SK-N-SH (cell line): Measurements from ENCODE around the gene C16orf95. TPM values are rescaled to one million over a fixed set of nuclear protein-coding genes. Genes with fewer than 3 reads are reported as not detected.

Source experiments
- CTCF ChIA-PET: fragments of 300-600, 350-600 bp; formaldehyde crosslinking; extraction: SDS; loops from one replicate; lab custom pipeline; 2021; lab: Yijun Ruan, JAX
- POLR2A ChIA-PET: fragments of 350-600 bp; sonication (Branson Sonifier 250); formaldehyde crosslinking; extraction: SDS; loops from one replicate; lab custom pipeline; 2020; ENCODE audit warnings: antibody characterized with exemption, inconsistent platforms; lab: Yijun Ruan, JAX
- DNase-seq: peaks from one replicate; pipeline ENCODE4 v3.0.0; 2012
- H2AFZ ChIP-seq: fragments of 200-600 bp; sonication (generic); 2 replicates; pipeline ENCODE4 v1.8.1; 2016; ENCODE audit warnings: antibody characterized with exemption, mild to moderate bottlenecking, low read depth
- H3F3A ChIP-seq: fragments of 200-600 bp; sonication (generic); replicated peaks from 2 replicates; pipeline ENCODE3; 2016; ENCODE audit warnings: antibody characterized with exemption, mild to moderate bottlenecking; ENCODE audit not compliant: insufficient read depth
- H3K27ac ChIP-seq, 2 experiments: fragments of 200-500 bp in 1 of 2; fragments of 200-600 bp in 1 of 2; sonication (Bioruptor generic) in 1 of 2; sonication (generic), shearing (Covaris generic) in 1 of 2; 2 replicates each; pipeline versions ENCODE4 v1.5.1 to v1.6.1; 2014 to 2016; ENCODE audit warnings: low read depth in 2 of 2, inconsistent platforms in 1 of 2, low read length in 1 of 2, mild to moderate bottlenecking in 1 of 2, mixed read lengths in 1 of 2
- H3K27me3 ChIP-seq: fragments of 200-600 bp; sonication (generic), shearing (Covaris generic); 2 replicates; pipeline ENCODE4 v1.6.1; 2016; ENCODE audit warnings: mixed run types; ENCODE audit not compliant: insufficient read depth
- H3K36me3 ChIP-seq, 2 experiments: fragments of 200-500 bp in 1 of 2; fragments of 200-600 bp in 1 of 2; sonication (Bioruptor generic) in 1 of 2; sonication (generic) in 1 of 2; replicated peaks in 1 of 2; 2 replicates each; pipeline versions ENCODE3 to v1.5.1; 2014 to 2016; ENCODE audit warnings: low read length in 1 of 2, mild to moderate bottlenecking in 1 of 2; ENCODE audit not compliant: insufficient read depth in 2 of 2, control insufficient read depth in 1 of 2
- H3K4me1 ChIP-seq, 2 experiments: fragments of 200-500 bp in 1 of 2; fragments of 200-600 bp in 1 of 2; sonication (Bioruptor generic) in 1 of 2; sonication (generic), shearing (Covaris generic) in 1 of 2; 2 replicates each; pipeline versions ENCODE4 v1.5.1 to v1.6.1; 2014 to 2016; ENCODE audit warnings: low read depth in 1 of 2, low read length in 1 of 2, mixed run types in 1 of 2; ENCODE audit not compliant: insufficient read depth in 2 of 2, control insufficient read depth in 1 of 2
- H3K4me2 ChIP-seq: fragments of 200-600 bp; sonication (generic), shearing (Covaris generic); 2 replicates; pipeline ENCODE4 v1.6.1; 2017; ENCODE audit warnings: mixed run types
- H3K4me3 ChIP-seq, 2 experiments: fragments of 200-500 bp in 1 of 2; fragments of 200-600 bp in 1 of 2; sonication (Bioruptor generic) in 1 of 2; sonication (generic), shearing (Covaris generic) in 1 of 2; 2 replicates each; pipeline versions ENCODE4 v1.5.1 to v1.8.1; 2014 to 2016; ENCODE audit warnings: low read depth in 2 of 2, inconsistent platforms in 1 of 2, low read length in 1 of 2, mild to moderate bottlenecking in 1 of 2, mixed read lengths in 1 of 2, moderate library complexity in 1 of 2
- H3K79me2 ChIP-seq: fragments of 200-600 bp; sonication (generic); 2 replicates; pipeline ENCODE4 v1.8.1; 2017; ENCODE audit warnings: mild to moderate bottlenecking; ENCODE audit not compliant: insufficient read depth
- H3K9ac ChIP-seq: fragments of 200-600 bp; sonication (generic); 2 replicates; pipeline ENCODE4 v1.6.1; 2017; ENCODE audit warnings: mixed run types
- H3K9me2 ChIP-seq: fragments of 200-600 bp; sonication (generic); 2 replicates; pipeline ENCODE4 v1.6.1; 2017; ENCODE audit warnings: mixed run types
- H3K9me3 ChIP-seq: fragments of 200-600 bp; sonication (generic); 2 replicates; pipeline ENCODE4 v1.6.1; 2017; ENCODE audit warnings: mixed run types, mild to moderate bottlenecking, moderate library complexity
- H4K20me1 ChIP-seq: fragments of 200-600 bp; sonication (generic); 2 replicates; pipeline ENCODE4 v1.6.1; 2017; ENCODE audit warnings: mild to moderate bottlenecking, mixed run types; ENCODE audit not compliant: insufficient read depth
- ELF1 ChIP-seq: IDR thresholded peaks from 2 replicates; pipeline ENCODE4 v1.4.0; 2012
- EP300 ChIP-seq, 2 experiments: IDR thresholded peaks; 2 replicates each; pipeline versions ENCODE4 v1.4.0 to v1.6.1; 2012; ENCODE audit warnings: borderline replicate concordance in 1 of 2, low read depth in 1 of 2, low read length in 1 of 2
- EZH2phosphoT487 ChIP-seq: fragments of 200-600 bp; sonication (generic); IDR thresholded peaks from 2 replicates; pipeline ENCODE4 v1.6.1; 2017; ENCODE audit warnings: low read depth, mixed run types, mild to moderate bottlenecking, antibody characterized with exemption, moderate library complexity, borderline replicate concordance
- FOXJ3 ChIP-seq: sonication (generic); formaldehyde crosslinking; IDR thresholded peaks from 2 replicates; pipeline ENCODE4 v1.5.1; 2020; ENCODE audit warnings: mild to moderate bottlenecking, missing genetic modification reagents
- GABPA ChIP-seq: IDR thresholded peaks from 2 replicates; pipeline ENCODE4 v1.4.0; 2012; ENCODE audit warnings: low read depth, mild to moderate bottlenecking
- GATA2 ChIP-seq: sonication (generic); formaldehyde crosslinking; IDR thresholded peaks from 2 replicates; pipeline ENCODE4 v1.5.0; 2020; ENCODE audit warnings: mild to moderate bottlenecking, missing genetic modification reagents
- MEF2A ChIP-seq: IDR thresholded peaks from 2 replicates; pipeline ENCODE4 v1.4.0; 2012; ENCODE audit warnings: low read depth, borderline replicate concordance
- MXI1 ChIP-seq: IDR thresholded peaks from 2 replicates; pipeline ENCODE4 v1.6.1; 2012; ENCODE audit warnings: mild to moderate bottlenecking, low read depth, low read length, improper control_type of control experiment
- NFIC ChIP-seq: IDR thresholded peaks from 2 replicates; pipeline ENCODE4 v1.4.0; 2012; ENCODE audit warnings: borderline replicate concordance
- NRF1 ChIP-seq: IDR thresholded peaks from 2 replicates; pipeline ENCODE4 v1.6.1; 2012; ENCODE audit warnings: low read depth, mild to moderate bottlenecking, low read length
- RCOR1 ChIP-seq: fragments of 150-350 bp; IDR thresholded peaks from 2 replicates; pipeline ENCODE4 v1.6.1; 2017; ENCODE audit warnings: antibody characterized with exemption, low read length
- RFX5 ChIP-seq: IDR thresholded peaks from 2 replicates; pipeline ENCODE4 v1.6.1; 2012; ENCODE audit warnings: mild to moderate bottlenecking, improper control_type of control experiment, low read length
- RXRA ChIP-seq: IDR thresholded peaks from 2 replicates; pipeline ENCODE4 v1.4.0; 2012; ENCODE audit warnings: low read depth, mild to moderate bottlenecking, borderline replicate concordance
- SMC3 ChIP-seq: IDR thresholded peaks from 2 replicates; pipeline ENCODE4 v1.6.1; 2012; ENCODE audit warnings: low read depth, low read length, improper control_type of control experiment
- TCF12 ChIP-seq: IDR thresholded peaks from 2 replicates; pipeline ENCODE4 v1.4.0; 2012
- WGBS: methylation state at CpG from one replicate; pipeline ENCODE4 v1.1.6; 2017; ENCODE audit warnings: low lambda C conversion rate; 5-methylcytosine and 5-hydroxymethylcytosine counted together
- polyA plus RNA-seq, 3 experiments: library from polyadenylated mRNA; depleted of rRNA; stranded (reverse); fragments of >200 nt; gene quantifications; 2 replicates each; pipeline ENCODE4 v1.2.3, GENCODE V29; 2012
- TF ChIP-seq, protein P1 (sequence below): IDR thresholded peaks from 2 replicates; pipeline ENCODE4; 2012
- TF ChIP-seq, protein P2 (sequence below): fragments of 200-600 bp; sonication (generic); IDR thresholded peaks from 2 replicates; pipeline ENCODE4 v1.6.1; 2017; ENCODE audit warnings: antibody characterized with exemption, mild to moderate bottlenecking, moderate library complexity
- TF ChIP-seq, protein P3 (sequence below): fragments of 150-350 bp; IDR thresholded peaks from 2 replicates; pipeline ENCODE4 v1.6.1; 2016; ENCODE audit warnings: mild to moderate bottlenecking, low read depth, low read length
- TF ChIP-seq, protein P4 (sequence below): IDR thresholded peaks from 2 replicates; pipeline ENCODE4 v1.4.0; 2012; ENCODE audit warnings: low read depth, borderline replicate concordance

Gene C16orf95
- polyA plus RNA-seq, 1 of the 3 experiments (the other 2 are of a cell fraction), result 5.0 TPM

DNA sequence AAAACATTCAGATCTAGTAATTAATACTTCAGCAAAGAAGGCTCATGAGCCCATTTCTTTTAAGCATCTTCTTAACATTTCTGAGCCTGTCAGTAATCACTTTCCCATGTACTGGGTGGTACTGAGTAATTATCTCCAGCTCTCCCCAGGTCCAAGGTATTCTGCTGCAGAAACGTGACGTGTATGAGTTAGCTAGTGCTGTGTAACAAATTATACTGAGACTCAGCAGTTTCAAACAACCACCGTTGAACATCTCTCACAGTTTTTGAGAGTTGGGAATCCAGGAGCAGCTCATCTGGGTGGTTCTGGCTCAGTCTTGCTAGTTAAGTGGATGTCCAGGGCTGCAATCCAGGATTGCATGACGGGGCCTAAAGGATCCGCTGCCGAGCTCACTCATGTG is 25.2 kb downstream of the C16orf95 start (continued):
- TF ChIP-seq EZH2phosphoT487, result no peak
- TF ChIP-seq NFIC, result no peak
- TF ChIP-seq TCF12, result no peak
- no peak for TF ChIP-seq RXRA
- no peak for TF ChIP-seq RFX5

DNA sequence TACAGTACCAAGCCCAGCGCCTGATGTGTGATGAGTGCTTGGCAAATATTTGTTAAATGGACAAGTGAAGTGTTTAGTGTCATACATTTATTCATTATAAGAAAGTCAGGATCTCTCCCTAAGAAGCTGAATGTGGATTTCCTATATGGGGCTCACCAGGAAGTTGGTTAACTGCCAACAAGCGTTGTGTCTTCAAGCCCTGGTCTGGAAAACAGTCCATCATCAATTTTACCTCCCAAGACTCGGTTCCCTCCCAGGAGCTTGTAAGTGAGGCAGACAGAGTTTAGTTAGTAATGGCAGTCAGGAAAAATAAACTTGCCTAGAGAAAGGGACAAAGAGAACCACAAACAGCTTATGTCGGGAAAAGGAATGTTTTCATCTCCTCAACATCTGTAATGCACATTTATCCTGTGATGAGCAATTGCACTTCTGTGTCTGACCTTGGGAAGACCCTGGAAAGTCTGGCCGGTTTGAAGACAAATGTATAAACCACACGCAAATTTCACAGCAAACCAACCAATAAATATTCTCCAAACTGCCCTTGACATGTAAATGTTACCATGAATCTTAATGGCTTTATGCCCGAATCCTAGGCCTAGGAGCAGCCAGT is 28.3 kb downstream of the C16orf95 start:
- Histone ChIP-seq H2AFZ (no peak overlapping the region), H3K36me3 (no peaks in the 10 kb centered on the region), H3F3A (no peaks in the 10 kb centered on the region), H3K4me3 (no peak overlapping the region), H3K79me2 (no peaks in the 10 kb centered on the region), H3K27ac (no peak overlapping the region), H3K9me2 (no peaks in the 10 kb centered on the region), H3K27me3 (no peaks in the 10 kb centered on the region), H3K9me3 (no peaks in the 10 kb centered on the region), H3K4me2 (no peak overlapping the region), H4K20me1 (no peaks in the 10 kb centered on the region), H3K4me1 (no peaks in the 10 kb centered on the region), H3K9ac (no peak overlapping the region)
- TF ChIP-seq SMC3, result no peak
- TF ChIP-seq, protein P1, sequence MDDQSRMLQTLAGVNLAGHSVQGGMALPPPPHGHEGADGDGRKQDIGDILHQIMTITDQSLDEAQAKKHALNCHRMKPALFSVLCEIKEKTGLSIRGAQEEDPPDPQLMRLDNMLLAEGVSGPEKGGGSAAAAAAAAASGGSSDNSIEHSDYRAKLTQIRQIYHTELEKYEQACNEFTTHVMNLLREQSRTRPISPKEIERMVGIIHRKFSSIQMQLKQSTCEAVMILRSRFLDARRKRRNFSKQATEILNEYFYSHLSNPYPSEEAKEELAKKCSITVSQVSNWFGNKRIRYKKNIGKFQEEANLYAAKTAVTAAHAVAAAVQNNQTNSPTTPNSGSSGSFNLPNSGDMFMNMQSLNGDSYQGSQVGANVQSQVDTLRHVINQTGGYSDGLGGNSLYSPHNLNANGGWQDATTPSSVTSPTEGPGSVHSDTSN, result no peak
- TF ChIP-seq FOXJ3 (CRISPR knock-in tag), result no peak
- no peak for TF ChIP-seq GABPA
- no peak for TF ChIP-seq EZH2phosphoT487
- no peak for DNase-seq
- WGBS, result 50% methylated on average over 7 of the region's 7 CpGs
- POLR2A ChIA-PET, result no interaction called here
- CTCF ChIA-PET, result interaction anchor here (1.4 kb wide), 1 partner anchor 10 kb away, joined by 5 read pairs; no protein-coding TSS in a partner anchor

DNA sequence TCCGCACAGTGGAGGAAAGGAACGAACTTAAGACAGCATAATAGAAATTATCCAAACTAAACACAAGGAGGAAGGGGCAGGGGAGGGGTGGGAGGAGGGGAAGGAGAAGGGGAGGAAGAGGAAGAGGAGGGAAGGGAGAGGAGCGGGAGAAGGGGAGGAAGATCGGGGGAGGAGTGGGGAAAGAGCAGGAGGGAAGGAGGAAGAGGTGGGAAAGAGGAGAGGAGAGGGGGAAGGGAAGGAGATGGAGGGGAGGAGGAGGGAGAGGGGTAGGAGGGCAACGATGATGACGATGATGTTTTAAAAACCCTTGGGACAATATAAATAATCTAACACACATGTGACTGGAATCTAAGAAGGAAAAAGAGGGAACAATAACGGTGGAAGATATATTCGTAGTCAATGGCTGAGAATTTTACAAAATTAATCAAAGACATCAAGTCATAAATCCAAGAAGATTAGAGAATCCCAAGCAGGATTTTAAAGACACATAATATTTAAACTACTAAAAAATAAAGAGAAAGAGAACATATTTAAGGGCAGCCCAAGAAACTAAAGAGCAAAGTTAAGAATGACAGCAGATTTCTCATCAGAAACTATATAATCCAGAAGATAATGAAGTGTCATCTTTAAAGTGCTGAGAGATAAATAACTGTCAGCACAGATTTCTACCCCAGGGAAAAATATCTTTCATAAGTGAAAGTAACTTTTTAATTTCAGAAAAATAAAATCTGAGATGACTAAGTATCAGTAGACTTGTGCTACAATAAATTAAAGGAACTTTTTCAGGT is 30.2 kb downstream of the C16orf95 start:
- H4K20me1 ChIP-seq, result no peaks in the 10 kb centered on the region
- no peak overlapping the region for H2AFZ ChIP-seq
- H3K36me3 ChIP-seq, result no peaks in the 10 kb centered on the region
- CTCF ChIA-PET, result interaction anchor here (1.3 to 1.6 kb wide), 2 partner anchors 37 to 84 kb away, joined by 3 to 8 read pairs; no protein-coding TSS in a partner anchor
- H3K4me1 ChIP-seq, result no peaks in the 10 kb centered on the region
- H3K27ac ChIP-seq, result no peak overlapping the region
- no peaks in the 10 kb centered on the region for H3F3A ChIP-seq
- H3K9me2 ChIP-seq, result no peaks in the 10 kb centered on the region
- H3K4me3 ChIP-seq, result no peak overlapping the region
- H3K9ac ChIP-seq, result no peak overlapping the region
- H3K9me3 ChIP-seq, result no peaks in the 10 kb centered on the region
- no peaks in the 10 kb centered on the region for H3K79me2 ChIP-seq
- no peaks in the 10 kb centered on the region for H3K27me3 ChIP-seq
- WGBS, result 36% methylated on average over 8 of the region's 8 CpGs
- POLR2A ChIA-PET, result no interaction called here
- no peak for DNase-seq
- no peak overlapping the region for H3K4me2 ChIP-seq
- TF ChIP-seq MEF2A (no peak), NRF1 (no peak), EP300 (IDR thresholded peaks at IDR 0.05; ENCODE audit: borderline replicate concordance in 1 of 2, low read depth in 1 of 2, low read length in 1 of 2) (no peak), EZH2phosphoT487 (no peak), ELF1 (no peak), GATA2 (CRISPR knock-in tag) (no peak), RCOR1 (no peak), NFIC (no peak), MXI1 (no peak), GABPA (no peak), FOXJ3 (CRISPR knock-in tag) (no peak)
- TF ChIP-seq, protein P2, sequence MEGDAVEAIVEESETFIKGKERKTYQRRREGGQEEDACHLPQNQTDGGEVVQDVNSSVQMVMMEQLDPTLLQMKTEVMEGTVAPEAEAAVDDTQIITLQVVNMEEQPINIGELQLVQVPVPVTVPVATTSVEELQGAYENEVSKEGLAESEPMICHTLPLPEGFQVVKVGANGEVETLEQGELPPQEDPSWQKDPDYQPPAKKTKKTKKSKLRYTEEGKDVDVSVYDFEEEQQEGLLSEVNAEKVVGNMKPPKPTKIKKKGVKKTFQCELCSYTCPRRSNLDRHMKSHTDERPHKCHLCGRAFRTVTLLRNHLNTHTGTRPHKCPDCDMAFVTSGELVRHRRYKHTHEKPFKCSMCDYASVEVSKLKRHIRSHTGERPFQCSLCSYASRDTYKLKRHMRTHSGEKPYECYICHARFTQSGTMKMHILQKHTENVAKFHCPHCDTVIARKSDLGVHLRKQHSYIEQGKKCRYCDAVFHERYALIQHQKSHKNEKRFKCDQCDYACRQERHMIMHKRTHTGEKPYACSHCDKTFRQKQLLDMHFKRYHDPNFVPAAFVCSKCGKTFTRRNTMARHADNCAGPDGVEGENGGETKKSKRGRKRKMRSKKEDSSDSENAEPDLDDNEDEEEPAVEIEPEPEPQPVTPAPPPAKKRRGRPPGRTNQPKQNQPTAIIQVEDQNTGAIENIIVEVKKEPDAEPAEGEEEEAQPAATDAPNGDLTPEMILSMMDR, result no peak
- TF ChIP-seq, protein P3, sequence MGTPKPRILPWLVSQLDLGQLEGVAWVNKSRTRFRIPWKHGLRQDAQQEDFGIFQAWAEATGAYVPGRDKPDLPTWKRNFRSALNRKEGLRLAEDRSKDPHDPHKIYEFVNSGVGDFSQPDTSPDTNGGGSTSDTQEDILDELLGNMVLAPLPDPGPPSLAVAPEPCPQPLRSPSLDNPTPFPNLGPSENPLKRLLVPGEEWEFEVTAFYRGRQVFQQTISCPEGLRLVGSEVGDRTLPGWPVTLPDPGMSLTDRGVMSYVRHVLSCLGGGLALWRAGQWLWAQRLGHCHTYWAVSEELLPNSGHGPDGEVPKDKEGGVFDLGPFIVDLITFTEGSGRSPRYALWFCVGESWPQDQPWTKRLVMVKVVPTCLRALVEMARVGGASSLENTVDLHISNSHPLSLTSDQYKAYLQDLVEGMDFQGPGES, result no peak
- TF ChIP-seq, protein P4, sequence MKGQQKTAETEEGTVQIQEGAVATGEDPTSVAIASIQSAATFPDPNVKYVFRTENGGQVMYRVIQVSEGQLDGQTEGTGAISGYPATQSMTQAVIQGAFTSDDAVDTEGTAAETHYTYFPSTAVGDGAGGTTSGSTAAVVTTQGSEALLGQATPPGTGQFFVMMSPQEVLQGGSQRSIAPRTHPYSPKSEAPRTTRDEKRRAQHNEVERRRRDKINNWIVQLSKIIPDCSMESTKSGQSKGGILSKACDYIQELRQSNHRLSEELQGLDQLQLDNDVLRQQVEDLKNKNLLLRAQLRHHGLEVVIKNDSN, result no peak
